ENCODE data around the gene ELANE.

DNA sequence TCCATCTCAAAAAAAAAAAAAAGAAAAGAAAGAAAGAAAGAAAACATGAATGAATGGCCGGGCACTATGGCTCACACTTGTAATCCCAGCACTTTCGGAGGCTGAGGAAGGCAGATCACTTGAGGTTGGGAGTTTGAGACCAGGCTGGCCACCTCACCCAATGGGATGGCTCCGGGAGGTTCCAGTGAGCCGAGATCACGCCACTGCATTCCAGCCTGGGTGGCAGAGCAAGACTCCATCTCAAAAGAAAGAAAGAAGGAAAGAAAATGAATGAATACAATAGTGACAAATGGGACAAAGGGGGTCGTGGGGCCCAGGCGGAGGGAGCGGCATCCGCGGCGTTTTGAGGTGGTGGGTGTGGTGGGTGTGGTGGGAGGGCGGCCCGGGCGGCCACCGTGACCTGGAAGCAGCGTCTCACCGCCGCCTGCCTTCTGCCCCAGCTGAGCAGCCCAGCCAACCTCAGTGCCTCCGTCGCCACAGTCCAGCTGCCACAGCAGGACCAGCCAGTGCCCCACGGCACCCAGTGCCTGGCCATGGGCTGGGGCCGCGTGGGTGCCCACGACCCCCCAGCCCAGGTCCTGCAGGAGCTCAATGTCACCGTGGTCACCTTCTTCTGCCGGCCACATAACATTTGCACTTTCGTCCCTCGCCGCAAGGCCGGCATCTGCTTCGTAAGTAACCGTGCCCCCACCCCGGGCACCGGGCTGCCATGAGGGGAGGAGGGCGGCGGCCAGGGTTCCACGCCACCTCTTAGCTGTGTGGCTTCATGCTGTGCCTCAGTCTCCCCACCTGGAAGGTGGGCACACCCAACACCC, 6.2 kb upstream of the ELANE start:
- TF ChIP-seq, protein P1, sequence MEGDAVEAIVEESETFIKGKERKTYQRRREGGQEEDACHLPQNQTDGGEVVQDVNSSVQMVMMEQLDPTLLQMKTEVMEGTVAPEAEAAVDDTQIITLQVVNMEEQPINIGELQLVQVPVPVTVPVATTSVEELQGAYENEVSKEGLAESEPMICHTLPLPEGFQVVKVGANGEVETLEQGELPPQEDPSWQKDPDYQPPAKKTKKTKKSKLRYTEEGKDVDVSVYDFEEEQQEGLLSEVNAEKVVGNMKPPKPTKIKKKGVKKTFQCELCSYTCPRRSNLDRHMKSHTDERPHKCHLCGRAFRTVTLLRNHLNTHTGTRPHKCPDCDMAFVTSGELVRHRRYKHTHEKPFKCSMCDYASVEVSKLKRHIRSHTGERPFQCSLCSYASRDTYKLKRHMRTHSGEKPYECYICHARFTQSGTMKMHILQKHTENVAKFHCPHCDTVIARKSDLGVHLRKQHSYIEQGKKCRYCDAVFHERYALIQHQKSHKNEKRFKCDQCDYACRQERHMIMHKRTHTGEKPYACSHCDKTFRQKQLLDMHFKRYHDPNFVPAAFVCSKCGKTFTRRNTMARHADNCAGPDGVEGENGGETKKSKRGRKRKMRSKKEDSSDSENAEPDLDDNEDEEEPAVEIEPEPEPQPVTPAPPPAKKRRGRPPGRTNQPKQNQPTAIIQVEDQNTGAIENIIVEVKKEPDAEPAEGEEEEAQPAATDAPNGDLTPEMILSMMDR (conservative IDR thresholded peaks at IDR 0.05; ENCODE audit: low read length) = no peak
- TF ChIP-seq EZH2phosphoT487 (IDR thresholded peaks at IDR 0.05; ENCODE audit: borderline replicate concordance, low read depth, low read length) = no peak

All from OCI-LY7 (cell line).